Measurements from ENCODE around the gene PGA3. TPM values are rescaled to one million over a fixed set of nuclear protein-coding genes. Genes with fewer than 3 reads are reported as not detected.
"Not testable (repeated sequence)": the region's sequence is repeated elsewhere in the genome, so short reads cannot be mapped to it uniquely, and the experiment has no call there.

Gene PGA3
- total RNA-seq, 1 experiment from 2014 or later = not detected

GRCh38 chr11:61219016-61219415 is 15.7 kb downstream of the PGA3 start:
- not testable (repeated sequence) for H3K4me1 ChIP-seq (ENCODE audit: low read length); H4K20me1 ChIP-seq (ENCODE audit: insufficient read depth, low read depth, low read length); H3K27ac ChIP-seq (ENCODE audit: low read length); H3K79me2 ChIP-seq (ENCODE audit: low read length); H3K36me3 ChIP-seq (ENCODE audit: insufficient read depth, low read length); H3K9me3 ChIP-seq (ENCODE audit: low read length); H3K27me3 ChIP-seq (ENCODE audit: low read length); H3K9me2 ChIP-seq (replicated peaks; ENCODE audit: insufficient read depth, low read length); H3K9ac ChIP-seq (ENCODE audit: low read length); H3K4me3 ChIP-seq (ENCODE audit: low read length); H2AFZ ChIP-seq (ENCODE audit: low read length); H3K4me2 ChIP-seq (ENCODE audit: low read depth, low read length, poor library complexity, severe bottlenecking)
- peak; percentile 11 for DNase-seq

- DNase-seq; H3K4me1 ChIP-seq (ENCODE audit: low read length); H3K79me2 ChIP-seq (ENCODE audit: low read length); H3K9me2 ChIP-seq (replicated peaks; ENCODE audit: insufficient read depth, low read length); H3K9me3 ChIP-seq (ENCODE audit: low read length); H3K27ac ChIP-seq (ENCODE audit: low read length); H3K4me3 ChIP-seq (ENCODE audit: low read length); H2AFZ ChIP-seq (ENCODE audit: low read length); H4K20me1 ChIP-seq (ENCODE audit: insufficient read depth, low read depth, low read length); H3K27me3 ChIP-seq (ENCODE audit: low read length); H3K9ac ChIP-seq (ENCODE audit: low read length); H3K36me3 ChIP-seq (ENCODE audit: insufficient read depth, low read length); H3K4me2 ChIP-seq (ENCODE audit: low read depth, low read length, poor library complexity, severe bottlenecking): not testable (repeated sequence)
Observed at GRCh38 chr11:61222047-61222446, 18.7 kb downstream of the PGA3 start, which contains the start of gene PGA4. Gene PGA4, plus strand, starts transcription at chr11:61222347. Its CDS starts 54 bp downstream, at chr11:61222401.

DNA sequence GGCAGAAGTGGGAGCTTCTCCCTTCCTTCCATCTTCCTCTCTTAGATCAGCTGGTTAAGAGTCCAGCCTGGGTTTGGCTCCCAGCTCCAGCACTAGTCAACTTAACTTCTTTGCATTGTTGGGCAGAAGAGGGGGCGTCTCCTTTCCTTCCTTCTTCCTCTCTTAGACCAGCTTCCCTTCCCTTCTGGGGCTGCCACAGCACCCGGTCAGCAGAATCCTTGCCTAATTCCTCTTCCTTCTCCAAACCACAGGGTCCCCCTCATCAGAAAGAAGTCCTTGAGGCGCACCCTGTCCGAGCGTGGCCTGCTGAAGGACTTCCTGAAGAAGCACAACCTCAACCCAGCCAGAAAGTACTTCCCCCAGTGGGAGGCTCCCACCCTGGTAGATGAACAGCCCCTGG is 19.4 kb downstream of the PGA3 start:
- H3K9me2 ChIP-seq (replicated peaks; ENCODE audit: insufficient read depth, low read length); H2AFZ ChIP-seq (ENCODE audit: low read length); H3K4me1 ChIP-seq (ENCODE audit: low read length); H3K4me3 ChIP-seq (ENCODE audit: low read length); H4K20me1 ChIP-seq (ENCODE audit: insufficient read depth, low read depth, low read length); H3K4me2 ChIP-seq (ENCODE audit: low read depth, low read length, poor library complexity, severe bottlenecking); H3K79me2 ChIP-seq (ENCODE audit: low read length); H3K9ac ChIP-seq (ENCODE audit: low read length); H3K36me3 ChIP-seq (ENCODE audit: insufficient read depth, low read length); H3K27me3 ChIP-seq (ENCODE audit: low read length); DNase-seq; H3K27ac ChIP-seq (ENCODE audit: low read length); H3K9me3 ChIP-seq (ENCODE audit: low read length): not testable (repeated sequence)

DNA sequence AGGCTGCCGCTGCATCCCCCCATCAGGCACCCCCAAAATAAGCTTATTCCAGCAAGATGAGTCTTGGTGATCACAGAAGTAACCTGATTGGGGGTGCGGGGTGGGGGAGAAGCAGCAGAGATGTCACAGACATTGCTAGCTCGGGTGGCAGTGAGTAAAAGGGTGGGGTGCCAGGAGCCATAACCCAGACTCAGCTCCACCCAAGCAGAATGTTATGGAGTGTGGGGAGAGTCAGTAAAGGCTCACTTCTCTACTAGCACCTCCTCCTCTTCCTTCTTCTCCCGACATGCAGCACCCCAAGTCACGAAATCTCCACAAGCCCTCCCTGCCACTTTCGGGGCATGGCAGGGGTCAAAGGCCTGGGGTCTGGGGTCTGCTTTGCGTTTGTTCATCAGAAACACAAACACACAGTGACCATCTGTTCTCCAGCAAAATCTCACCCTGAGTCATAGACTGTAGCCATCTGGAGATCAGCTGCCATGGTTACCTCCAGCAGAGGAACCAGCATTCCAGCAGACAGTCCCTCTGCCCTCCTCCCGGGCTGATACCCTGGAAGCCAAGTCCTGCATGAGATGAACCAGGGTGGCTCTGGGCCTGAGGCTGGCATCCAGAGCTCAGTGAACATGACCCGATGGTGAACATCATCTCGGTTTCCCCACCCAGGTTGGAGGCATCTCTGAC is 23.3 kb downstream of the PGA3 start:
- H3K4me2 ChIP-seq (ENCODE audit: low read depth, low read length, poor library complexity, severe bottlenecking); H4K20me1 ChIP-seq (ENCODE audit: insufficient read depth, low read depth, low read length); H3K4me1 ChIP-seq (ENCODE audit: low read length); H3K27me3 ChIP-seq (ENCODE audit: low read length); H3K4me3 ChIP-seq (ENCODE audit: low read length); H3K9ac ChIP-seq (ENCODE audit: low read length); H2AFZ ChIP-seq (ENCODE audit: low read length); H3K9me2 ChIP-seq (replicated peaks; ENCODE audit: insufficient read depth, low read length); DNase-seq; H3K27ac ChIP-seq (ENCODE audit: low read length); H3K79me2 ChIP-seq (ENCODE audit: low read length); H3K36me3 ChIP-seq (ENCODE audit: insufficient read depth, low read length); H3K9me3 ChIP-seq (ENCODE audit: low read length): not testable (repeated sequence)

- DNase-seq; H4K20me1 ChIP-seq (ENCODE audit: insufficient read depth, low read depth, low read length); H3K4me2 ChIP-seq (ENCODE audit: low read depth, low read length, poor library complexity, severe bottlenecking); H3K4me1 ChIP-seq (ENCODE audit: low read length); H3K9me2 ChIP-seq (replicated peaks; ENCODE audit: insufficient read depth, low read length); H3K79me2 ChIP-seq (ENCODE audit: low read length); H3K27ac ChIP-seq (ENCODE audit: low read length); H2AFZ ChIP-seq (ENCODE audit: low read length); H3K4me3 ChIP-seq (ENCODE audit: low read length); H3K9me3 ChIP-seq (ENCODE audit: low read length); H3K27me3 ChIP-seq (ENCODE audit: low read length); H3K9ac ChIP-seq (ENCODE audit: low read length); H3K36me3 ChIP-seq (ENCODE audit: insufficient read depth, low read length): not testable (repeated sequence)
Observed at GRCh38 chr11:61229458-61229857, 26.1 kb downstream of the PGA3 start.

GRCh38 chr11:61231033-61231432 is 27.7 kb downstream of the PGA3 start:
- H3K9me2 ChIP-seq (replicated peaks; ENCODE audit: insufficient read depth, low read length); H3K4me2 ChIP-seq (ENCODE audit: low read depth, low read length, poor library complexity, severe bottlenecking); H3K9ac ChIP-seq (ENCODE audit: low read length); H2AFZ ChIP-seq (ENCODE audit: low read length); H3K4me1 ChIP-seq (ENCODE audit: low read length); H3K4me3 ChIP-seq (ENCODE audit: low read length); H3K79me2 ChIP-seq (ENCODE audit: low read length); H3K36me3 ChIP-seq (ENCODE audit: insufficient read depth, low read length); H3K27me3 ChIP-seq (ENCODE audit: low read length); H3K9me3 ChIP-seq (ENCODE audit: low read length); H4K20me1 ChIP-seq (ENCODE audit: insufficient read depth, low read depth, low read length); H3K27ac ChIP-seq (ENCODE audit: low read length); DNase-seq: not testable (repeated sequence)

DNA sequence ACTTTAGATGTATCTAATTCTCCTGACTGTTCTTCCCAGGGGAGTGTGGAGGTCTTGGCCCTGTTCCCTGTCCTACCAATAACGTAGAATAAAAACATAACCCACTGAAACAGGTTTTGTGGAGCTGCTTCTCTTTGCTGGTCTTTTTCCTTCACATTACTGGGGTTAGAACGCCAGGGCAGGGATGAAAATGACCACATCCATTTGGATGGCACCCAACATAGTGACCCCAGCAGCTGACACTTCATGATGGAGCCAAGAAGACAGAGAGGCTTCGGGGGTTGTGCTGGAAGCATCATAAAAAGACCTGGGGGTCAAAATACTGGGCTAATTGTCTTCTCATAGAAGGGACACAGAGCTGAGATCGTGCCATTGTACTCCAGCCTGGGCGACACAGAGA is 28.3 kb downstream of the PGA3 start:
- not testable (repeated sequence) for H3K9me3 ChIP-seq (ENCODE audit: low read length); H3K27me3 ChIP-seq (ENCODE audit: low read length); H3K36me3 ChIP-seq (ENCODE audit: insufficient read depth, low read length); H3K27ac ChIP-seq (ENCODE audit: low read length); H2AFZ ChIP-seq (ENCODE audit: low read length); H3K79me2 ChIP-seq (ENCODE audit: low read length); H3K9ac ChIP-seq (ENCODE audit: low read length); H3K4me3 ChIP-seq (ENCODE audit: low read length); H3K4me2 ChIP-seq (ENCODE audit: low read depth, low read length, poor library complexity, severe bottlenecking); H4K20me1 ChIP-seq (ENCODE audit: insufficient read depth, low read depth, low read length); DNase-seq; H3K9me2 ChIP-seq (replicated peaks; ENCODE audit: insufficient read depth, low read length); H3K4me1 ChIP-seq (ENCODE audit: low read length)

DNA sequence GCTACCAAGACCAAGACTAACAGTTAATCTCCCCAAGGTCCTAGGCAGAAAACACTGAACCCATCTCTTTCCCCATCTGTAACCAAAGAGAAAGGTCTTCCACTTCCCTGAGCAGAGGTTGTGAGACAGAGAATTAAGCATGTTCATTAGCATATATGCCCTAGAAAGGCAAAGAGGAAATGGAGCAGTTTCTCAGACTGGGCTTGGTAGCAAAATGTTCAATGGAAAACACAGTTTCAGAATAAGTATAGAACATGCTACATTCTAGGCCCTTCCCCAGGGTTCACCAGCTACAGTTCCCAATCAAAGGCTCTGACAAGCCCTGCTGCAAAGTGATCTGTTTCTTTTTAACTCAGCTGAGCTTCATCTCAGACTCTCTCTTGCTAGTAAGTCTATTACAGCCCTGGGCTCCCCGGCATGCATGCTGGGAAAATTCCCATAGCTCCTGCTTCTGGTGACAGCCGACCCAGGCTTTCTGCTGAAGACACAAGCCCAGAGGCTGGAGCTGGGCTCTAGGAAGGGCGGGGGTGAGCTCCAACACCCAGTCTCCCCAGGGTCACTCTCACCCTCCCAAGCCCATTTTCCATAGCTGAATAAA is 29.3 kb downstream of the PGA3 start:
- H3K9me2 ChIP-seq (replicated peaks; ENCODE audit: insufficient read depth, low read length); DNase-seq: not testable (repeated sequence)

More for the DNA sequence above, 29.3 kb downstream of the PGA3 start:
- not testable (repeated sequence) for H3K27ac ChIP-seq (ENCODE audit: low read length); H3K4me1 ChIP-seq (ENCODE audit: low read length); H3K27me3 ChIP-seq (ENCODE audit: low read length); H3K4me3 ChIP-seq (ENCODE audit: low read length); H3K9ac ChIP-seq (ENCODE audit: low read length); H3K79me2 ChIP-seq (ENCODE audit: low read length); H3K9me3 ChIP-seq (ENCODE audit: low read length); H3K36me3 ChIP-seq (ENCODE audit: insufficient read depth, low read length); H4K20me1 ChIP-seq (ENCODE audit: insufficient read depth, low read depth, low read length); H2AFZ ChIP-seq (ENCODE audit: low read length); H3K4me2 ChIP-seq (ENCODE audit: low read depth, low read length, poor library complexity, severe bottlenecking)
